HepG2 (cell line): ENCODE results near the gene SCAPER. TPM values are rescaled to one million over a fixed set of nuclear protein-coding genes. Genes with fewer than 3 reads are reported as not detected.
A peak's percentile ranks its signal among the peaks of the same experiment; 100 is the strongest.

Experiments
- EP300 ChIP-seq, 3 experiments: sonication (generic) in 1 of 3; formaldehyde crosslinking in 1 of 3; IDR thresholded peaks; 2 replicates each; pipeline versions ENCODE4 v1.5.1 to v1.6.1; 2011 to 2020; ENCODE audit warnings: low read depth in 2 of 3, low read length in 2 of 3, borderline replicate concordance in 1 of 3, improper control_type of control experiment in 1 of 3, mild to moderate bottlenecking in 1 of 3, missing genetic modification reagents in 1 of 3, moderate library complexity in 1 of 3
- HDAC1 ChIP-seq: sonication (generic); formaldehyde crosslinking; IDR thresholded peaks from 2 replicates; pipeline ENCODE4 v1.5.1; 2020; ENCODE audit warnings: mild to moderate bottlenecking, missing genetic modification reagents
- HOXD1 ChIP-seq: sonication (generic); formaldehyde crosslinking; IDR thresholded peaks from 2 replicates; pipeline ENCODE4 v1.5.0; 2020; ENCODE audit warnings: missing genetic modification reagents
- IKZF4 ChIP-seq: sonication (generic); formaldehyde crosslinking; IDR thresholded peaks from 2 replicates; pipeline ENCODE4 v1.5.1; 2020; ENCODE audit warnings: borderline replicate concordance, mild to moderate bottlenecking, low read depth, missing genetic modification reagents; ENCODE audit errors: not compliant biosample characterization
- MBNL3 ChIP-seq: fragments of 250-450 bp; sonication (Bioruptor Pico); conservative IDR thresholded peaks from 2 replicates; pipeline ENCODE4 v1.8.0; 2022; ENCODE audit warnings: mild to moderate bottlenecking, inconsistent platforms
- MYNN ChIP-seq: sonication (generic); formaldehyde crosslinking; IDR thresholded peaks from 2 replicates; pipeline ENCODE4 v1.4.0; 2020; ENCODE audit warnings: mild to moderate bottlenecking, low read depth, missing genetic modification reagents
- NBN ChIP-seq: fragments of 450-650 bp; conservative IDR thresholded peaks from 2 replicates; pipeline ENCODE4 v1.6.1; 2017
- NFRKB ChIP-seq: fragments of 450-650 bp; IDR thresholded peaks from 2 replicates; pipeline ENCODE4 v1.6.1; 2017
- NR2C2 ChIP-seq: sonication (generic); formaldehyde crosslinking; IDR thresholded peaks from 2 replicates; pipeline ENCODE4 v1.4.0; 2020; ENCODE audit warnings: missing genetic modification reagents, mild to moderate bottlenecking, moderate library complexity, borderline replicate concordance
- PHF20 ChIP-seq: sonication (generic); formaldehyde crosslinking; IDR thresholded peaks from 2 replicates; pipeline ENCODE4 v1.5.0; 2020; ENCODE audit warnings: mild to moderate bottlenecking, missing genetic modification reagents
- RXRB ChIP-seq: IDR thresholded peaks from 2 replicates; pipeline ENCODE4 v1.6.1; 2016; ENCODE audit warnings: borderline replicate concordance, missing genetic modification reagents, missing compliant biosample characterization
- SNRNP70 ChIP-seq: fragments of 200-400 bp; formaldehyde crosslinking; IDR thresholded peaks from 2 replicates; pipeline ENCODE4 v1.6.1; 2017; ENCODE audit warnings: mild to moderate bottlenecking, low read depth, low read length, moderate library complexity
- SRSF9 ChIP-seq: fragments of 200-400 bp; formaldehyde crosslinking; IDR thresholded peaks from 2 replicates; pipeline ENCODE4 v1.6.1; 2018; ENCODE audit warnings: borderline replicate concordance, mild to moderate bottlenecking, low read depth, low read length; ENCODE audit not compliant: insufficient read depth, poor library complexity, severe bottlenecking
- TOPORS ChIP-seq: sonication (generic); formaldehyde crosslinking; IDR thresholded peaks from 2 replicates; pipeline ENCODE4 v1.8.0; 2023; ENCODE audit warnings: mild to moderate bottlenecking, missing genetic modification reagents
- ZKSCAN5 ChIP-seq: sonication (generic); formaldehyde crosslinking; IDR thresholded peaks from 2 replicates; pipeline ENCODE4 v1.5.1; 2020; ENCODE audit warnings: mild to moderate bottlenecking, missing genetic modification reagents
- ZMYM3 ChIP-seq: sonication (generic); formaldehyde crosslinking; IDR thresholded peaks from 2 replicates; pipeline ENCODE4 v1.5.1; 2020; ENCODE audit warnings: mild to moderate bottlenecking, missing genetic modification reagents
- ZNF3 ChIP-seq: IDR thresholded peaks from 2 replicates; pipeline ENCODE4 v1.7.0; 2017; ENCODE audit warnings: inconsistent platforms
- ZNF775 ChIP-seq: sonication (generic); formaldehyde crosslinking; IDR thresholded peaks from 2 replicates; pipeline ENCODE4 v1.4.0; 2020; ENCODE audit warnings: missing genetic modification reagents, mild to moderate bottlenecking, moderate library complexity, borderline replicate concordance
- polyA plus RNA-seq, 8 experiments: library from polyadenylated mRNA; depleted of rRNA in 3 of 8; stranded (reverse) in 7 of 8; unstranded in 1 of 8; fragments of >200 nt; fragmentation: Illumina TruSeq in 4 of 8; extraction: Trizol in 4 of 8; gene quantifications; 2 replicates each; pipeline versions ENCODE4 v1.2.1 to v1.2.3, GENCODE V29; 2011 to 2016; ENCODE audit warnings: low read depth in 4 of 8, missing spikeins in 1 of 8, mixed read lengths in 1 of 8; ENCODE audit not compliant: insufficient read depth in 1 of 8
- total RNA-seq, 5 experiments: library from RNA; depleted of rRNA; stranded (reverse); fragments of >200 nt; fragmentation: Illumina TruSeq; extraction: Trizol; gene quantifications; 2 replicates each; pipeline ENCODE4 v1.2.3, GENCODE V29; 2016; ENCODE audit warnings: low read depth in 1 of 5
- TF ChIP-seq, protein P1 (sequence below): sonication (generic); formaldehyde crosslinking; IDR thresholded peaks from 2 replicates; pipeline ENCODE4 v1.4.0; 2020; ENCODE audit warnings: missing genetic modification reagents, borderline replicate concordance
- TF ChIP-seq, protein P2 (sequence below): fragments of 450-650 bp; IDR thresholded peaks from 2 replicates; pipeline ENCODE4 v1.6.1; 2017
- TF ChIP-seq, protein P3 (sequence below): sonication (generic); formaldehyde crosslinking; IDR thresholded peaks from 2 replicates; pipeline ENCODE4 v1.5.1; 2020; ENCODE audit warnings: missing genetic modification reagents, mild to moderate bottlenecking, borderline replicate concordance
- TF ChIP-seq, protein P4 (sequence below): sonication (generic); formaldehyde crosslinking; IDR thresholded peaks from 2 replicates; pipeline ENCODE4 v1.8.1; 2023; ENCODE audit warnings: mild to moderate bottlenecking, missing genetic modification reagents

The SCAPER gene
- total and polyA plus RNA-seq, 2 of the 13 experiments (the other 11 are each of a cell fraction or from before 2014, with no cell fraction given) = 4.3 to 10.5 TPM

DNA sequence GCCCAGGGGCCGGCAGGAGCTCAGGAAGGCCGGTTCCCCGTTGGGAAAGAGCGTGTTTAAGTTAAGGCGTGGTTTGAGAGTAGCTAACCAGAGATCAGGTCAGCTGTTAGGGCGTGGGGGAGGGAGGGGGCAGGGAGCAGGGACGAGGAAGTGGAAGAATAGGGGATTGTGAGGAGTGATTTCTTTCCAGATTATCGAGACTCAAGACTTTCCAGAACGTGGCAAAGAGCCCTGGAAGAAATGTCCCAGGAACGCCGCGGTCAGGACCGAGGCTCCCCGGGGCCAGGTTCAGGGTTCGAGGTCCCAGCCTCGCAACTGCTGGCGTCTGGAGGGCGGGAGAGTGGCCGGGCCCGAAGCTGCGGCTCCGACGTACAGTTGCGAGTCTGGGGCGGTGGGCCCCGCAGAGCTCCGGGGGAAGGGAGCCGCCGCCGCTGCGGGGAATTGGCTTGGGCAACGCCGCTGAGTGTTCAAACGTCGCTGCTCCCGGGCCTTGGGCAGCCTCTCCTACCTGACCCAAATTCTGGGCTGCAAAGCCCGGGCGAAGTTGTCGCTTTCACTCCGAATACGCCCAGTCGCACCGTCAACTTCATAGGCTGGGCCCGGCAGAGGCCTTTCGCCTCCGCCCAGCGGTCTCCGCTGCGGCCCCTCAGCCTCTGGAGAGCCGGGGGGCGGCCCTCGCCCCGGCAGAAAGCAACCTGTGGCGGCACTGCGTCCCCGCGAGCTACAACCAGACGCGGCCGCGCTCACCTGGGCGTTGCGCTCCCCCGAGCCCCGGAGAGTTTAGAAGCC is 559.1 kb downstream of the SCAPER start (continued):
- TF ChIP-seq ZMYM3 (CRISPR knock-in tag) = 0 out of 2 replicates have a peak, but pooled peaks have one; percentile 28
- no peak for TF ChIP-seq IKZF4 (CRISPR knock-in tag)
- TF ChIP-seq HDAC1 (CRISPR knock-in tag) = peak; percentile 20
- TF ChIP-seq, protein P1, sequence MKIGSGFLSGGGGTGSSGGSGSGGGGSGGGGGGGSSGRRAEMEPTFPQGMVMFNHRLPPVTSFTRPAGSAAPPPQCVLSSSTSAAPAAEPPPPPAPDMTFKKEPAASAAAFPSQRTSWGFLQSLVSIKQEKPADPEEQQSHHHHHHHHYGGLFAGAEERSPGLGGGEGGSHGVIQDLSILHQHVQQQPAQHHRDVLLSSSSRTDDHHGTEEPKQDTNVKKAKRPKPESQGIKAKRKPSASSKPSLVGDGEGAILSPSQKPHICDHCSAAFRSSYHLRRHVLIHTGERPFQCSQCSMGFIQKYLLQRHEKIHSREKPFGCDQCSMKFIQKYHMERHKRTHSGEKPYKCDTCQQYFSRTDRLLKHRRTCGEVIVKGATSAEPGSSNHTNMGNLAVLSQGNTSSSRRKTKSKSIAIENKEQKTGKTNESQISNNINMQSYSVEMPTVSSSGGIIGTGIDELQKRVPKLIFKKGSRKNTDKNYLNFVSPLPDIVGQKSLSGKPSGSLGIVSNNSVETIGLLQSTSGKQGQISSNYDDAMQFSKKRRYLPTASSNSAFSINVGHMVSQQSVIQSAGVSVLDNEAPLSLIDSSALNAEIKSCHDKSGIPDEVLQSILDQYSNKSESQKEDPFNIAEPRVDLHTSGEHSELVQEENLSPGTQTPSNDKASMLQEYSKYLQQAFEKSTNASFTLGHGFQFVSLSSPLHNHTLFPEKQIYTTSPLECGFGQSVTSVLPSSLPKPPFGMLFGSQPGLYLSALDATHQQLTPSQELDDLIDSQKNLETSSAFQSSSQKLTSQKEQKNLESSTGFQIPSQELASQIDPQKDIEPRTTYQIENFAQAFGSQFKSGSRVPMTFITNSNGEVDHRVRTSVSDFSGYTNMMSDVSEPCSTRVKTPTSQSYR (CRISPR knock-in tag) = peak; percentile 70; the same call in 1 of the 2 replicates
- no peak for TF ChIP-seq MBNL3 (CRISPR knock-in tag)
- TF ChIP-seq NBN = no peak
- no peak for TF ChIP-seq EP300 (IDR thresholded peaks at IDR 0.05; ENCODE audit: low read depth in 2 of 2, low read length in 2 of 2)
- TF ChIP-seq EP300 (CRISPR knock-in tag; IDR thresholded peaks at IDR 0.05; ENCODE audit: borderline replicate concordance) = no peak
- TF ChIP-seq PHF20 = no peak
- no peak for TF ChIP-seq ZNF3
- TF ChIP-seq SNRNP70 = no peak
- 0 out of 2 replicates have a peak, but pooled peaks have one; percentile 17 for TF ChIP-seq NR2C2 (CRISPR knock-in tag)
- TF ChIP-seq SRSF9 = no peak
- TF ChIP-seq HOXD1 (CRISPR knock-in tag) = no peak
- TF ChIP-seq, protein P2, sequence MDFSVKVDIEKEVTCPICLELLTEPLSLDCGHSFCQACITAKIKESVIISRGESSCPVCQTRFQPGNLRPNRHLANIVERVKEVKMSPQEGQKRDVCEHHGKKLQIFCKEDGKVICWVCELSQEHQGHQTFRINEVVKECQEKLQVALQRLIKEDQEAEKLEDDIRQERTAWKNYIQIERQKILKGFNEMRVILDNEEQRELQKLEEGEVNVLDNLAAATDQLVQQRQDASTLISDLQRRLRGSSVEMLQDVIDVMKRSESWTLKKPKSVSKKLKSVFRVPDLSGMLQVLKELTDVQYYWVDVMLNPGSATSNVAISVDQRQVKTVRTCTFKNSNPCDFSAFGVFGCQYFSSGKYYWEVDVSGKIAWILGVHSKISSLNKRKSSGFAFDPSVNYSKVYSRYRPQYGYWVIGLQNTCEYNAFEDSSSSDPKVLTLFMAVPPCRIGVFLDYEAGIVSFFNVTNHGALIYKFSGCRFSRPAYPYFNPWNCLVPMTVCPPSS = no peak
- TF ChIP-seq TOPORS (CRISPR knock-in tag) = no peak
- no peak for TF ChIP-seq RXRB (CRISPR knock-in tag)
- TF ChIP-seq, protein P3, sequence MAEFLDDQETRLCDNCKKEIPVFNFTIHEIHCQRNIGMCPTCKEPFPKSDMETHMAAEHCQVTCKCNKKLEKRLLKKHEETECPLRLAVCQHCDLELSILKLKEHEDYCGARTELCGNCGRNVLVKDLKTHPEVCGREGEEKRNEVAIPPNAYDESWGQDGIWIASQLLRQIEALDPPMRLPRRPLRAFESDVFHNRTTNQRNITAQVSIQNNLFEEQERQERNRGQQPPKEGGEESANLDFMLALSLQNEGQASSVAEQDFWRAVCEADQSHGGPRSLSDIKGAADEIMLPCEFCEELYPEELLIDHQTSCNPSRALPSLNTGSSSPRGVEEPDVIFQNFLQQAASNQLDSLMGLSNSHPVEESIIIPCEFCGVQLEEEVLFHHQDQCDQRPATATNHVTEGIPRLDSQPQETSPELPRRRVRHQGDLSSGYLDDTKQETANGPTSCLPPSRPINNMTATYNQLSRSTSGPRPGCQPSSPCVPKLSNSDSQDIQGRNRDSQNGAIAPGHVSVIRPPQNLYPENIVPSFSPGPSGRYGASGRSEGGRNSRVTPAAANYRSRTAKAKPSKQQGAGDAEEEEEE = no peak
- TF ChIP-seq ZNF775 (CRISPR knock-in tag) = no peak
- TF ChIP-seq ZKSCAN5 = no peak
- TF ChIP-seq, protein P4, sequence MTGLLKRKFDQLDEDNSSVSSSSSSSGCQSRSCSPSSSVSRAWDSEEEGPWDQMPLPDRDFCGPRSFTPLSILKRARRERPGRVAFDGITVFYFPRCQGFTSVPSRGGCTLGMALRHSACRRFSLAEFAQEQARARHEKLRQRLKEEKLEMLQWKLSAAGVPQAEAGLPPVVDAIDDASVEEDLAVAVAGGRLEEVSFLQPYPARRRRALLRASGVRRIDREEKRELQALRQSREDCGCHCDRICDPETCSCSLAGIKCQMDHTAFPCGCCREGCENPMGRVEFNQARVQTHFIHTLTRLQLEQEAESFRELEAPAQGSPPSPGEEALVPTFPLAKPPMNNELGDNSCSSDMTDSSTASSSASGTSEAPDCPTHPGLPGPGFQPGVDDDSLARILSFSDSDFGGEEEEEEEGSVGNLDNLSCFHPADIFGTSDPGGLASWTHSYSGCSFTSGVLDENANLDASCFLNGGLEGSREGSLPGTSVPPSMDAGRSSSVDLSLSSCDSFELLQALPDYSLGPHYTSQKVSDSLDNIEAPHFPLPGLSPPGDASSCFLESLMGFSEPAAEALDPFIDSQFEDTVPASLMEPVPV (CRISPR knock-in tag) = no peak
- TF ChIP-seq NFRKB = no peak
- TF ChIP-seq MYNN = 0 out of 2 replicates have a peak, but pooled peaks have one; percentile 37
